Right lobe of liver (tissue), 4 donors: Measurements from ENCODE around the gene ASCL3.

Experiments used
- POLR2A ChIP-seq: fragments of 450-650 bp; IDR thresholded peaks from one replicate; pipeline ENCODE4 v1.6.1; 2017; ENCODE audit warnings: antibody characterized with exemption, mild to moderate bottlenecking
- TF ChIP-seq, protein P1 (sequence below), 4 donors: fragments of 200-600 bp in 3 of 4; fragments of 450-650 bp in 1 of 4; IDR thresholded peaks; one replicate each; pipeline versions ENCODE4 v1.5.1 to v1.8.0; 2016 to 2022; ENCODE audit warnings: antibody characterized with exemption in 4 of 4, mild to moderate bottlenecking in 2 of 4
- donor health status: DM: no; HTN: no; CAD: no.
- donor health status: DM: no; HTN: no; CAD: no.
- donor health status: DM: no; HTN: yes; CAD: no.

DNA sequence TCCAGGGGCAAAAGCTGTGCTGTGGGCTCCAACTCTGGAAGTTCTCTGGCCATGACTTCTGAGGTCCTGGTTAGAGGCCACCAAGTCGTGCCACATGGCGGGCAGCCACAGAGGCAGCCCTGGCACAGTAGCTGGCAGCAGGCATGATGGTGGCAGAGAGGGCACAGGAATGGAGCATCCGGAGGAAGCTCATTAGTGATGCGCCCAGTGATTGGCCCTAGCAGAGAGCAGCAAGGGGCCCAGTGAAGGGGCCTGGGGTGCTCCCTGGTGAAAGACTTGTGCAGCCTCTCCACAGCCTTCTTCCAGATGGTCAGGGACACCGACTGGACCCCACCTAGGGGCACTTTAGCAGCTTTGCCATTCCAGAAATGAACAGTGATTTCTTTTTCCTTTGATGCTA is 17.1 kb downstream of the ASCL3 start:
- TF ChIP-seq, protein P1, sequence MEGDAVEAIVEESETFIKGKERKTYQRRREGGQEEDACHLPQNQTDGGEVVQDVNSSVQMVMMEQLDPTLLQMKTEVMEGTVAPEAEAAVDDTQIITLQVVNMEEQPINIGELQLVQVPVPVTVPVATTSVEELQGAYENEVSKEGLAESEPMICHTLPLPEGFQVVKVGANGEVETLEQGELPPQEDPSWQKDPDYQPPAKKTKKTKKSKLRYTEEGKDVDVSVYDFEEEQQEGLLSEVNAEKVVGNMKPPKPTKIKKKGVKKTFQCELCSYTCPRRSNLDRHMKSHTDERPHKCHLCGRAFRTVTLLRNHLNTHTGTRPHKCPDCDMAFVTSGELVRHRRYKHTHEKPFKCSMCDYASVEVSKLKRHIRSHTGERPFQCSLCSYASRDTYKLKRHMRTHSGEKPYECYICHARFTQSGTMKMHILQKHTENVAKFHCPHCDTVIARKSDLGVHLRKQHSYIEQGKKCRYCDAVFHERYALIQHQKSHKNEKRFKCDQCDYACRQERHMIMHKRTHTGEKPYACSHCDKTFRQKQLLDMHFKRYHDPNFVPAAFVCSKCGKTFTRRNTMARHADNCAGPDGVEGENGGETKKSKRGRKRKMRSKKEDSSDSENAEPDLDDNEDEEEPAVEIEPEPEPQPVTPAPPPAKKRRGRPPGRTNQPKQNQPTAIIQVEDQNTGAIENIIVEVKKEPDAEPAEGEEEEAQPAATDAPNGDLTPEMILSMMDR (IDR thresholded peaks at IDR 0.05): no peak
- TF ChIP-seq POLR2A: no peak
